Fibroblast of skin of right biceps (primary cell): ENCODE measurements around the gene ARHGAP44.

Experiments
- DNase-seq: peaks from one replicate; pipeline ENCODE4 v3.0.0-alpha.2; 2013

ARHGAP44 gene

DNA sequence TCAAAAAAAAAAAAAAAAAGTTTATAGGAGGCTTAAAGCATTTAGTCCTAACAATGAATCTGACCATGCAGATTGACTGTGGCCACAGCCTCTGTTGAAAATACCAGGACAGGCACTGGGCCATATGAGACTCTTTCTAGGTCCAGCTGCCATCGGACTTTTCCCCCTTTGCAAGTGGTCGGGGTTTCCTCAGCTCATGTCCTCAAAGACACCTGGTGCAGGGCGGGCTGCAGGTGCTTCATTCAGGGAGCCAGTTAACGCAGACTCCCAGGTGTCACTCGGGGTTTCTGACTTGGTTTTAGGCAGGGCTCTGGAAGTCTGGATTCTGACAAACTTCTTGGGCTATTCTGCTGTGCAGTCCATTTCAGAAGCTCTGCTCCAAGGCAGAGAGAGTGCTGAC is 207.6 kb downstream of the ARHGAP44 start:
- no peak for DNase-seq

- no peak for DNase-seq
These were observed 209.2 kb downstream of the ARHGAP44 start for GRCh38 chr17:12998461-12998860.

- DNase-seq = no peak
These were observed 209.6 kb downstream of the ARHGAP44 start for GRCh38 chr17:12998874-12999273.

- no peak for DNase-seq
These were observed 211.3 kb downstream of the ARHGAP44 start for GRCh38 chr17:13000561-13000960.

DNA sequence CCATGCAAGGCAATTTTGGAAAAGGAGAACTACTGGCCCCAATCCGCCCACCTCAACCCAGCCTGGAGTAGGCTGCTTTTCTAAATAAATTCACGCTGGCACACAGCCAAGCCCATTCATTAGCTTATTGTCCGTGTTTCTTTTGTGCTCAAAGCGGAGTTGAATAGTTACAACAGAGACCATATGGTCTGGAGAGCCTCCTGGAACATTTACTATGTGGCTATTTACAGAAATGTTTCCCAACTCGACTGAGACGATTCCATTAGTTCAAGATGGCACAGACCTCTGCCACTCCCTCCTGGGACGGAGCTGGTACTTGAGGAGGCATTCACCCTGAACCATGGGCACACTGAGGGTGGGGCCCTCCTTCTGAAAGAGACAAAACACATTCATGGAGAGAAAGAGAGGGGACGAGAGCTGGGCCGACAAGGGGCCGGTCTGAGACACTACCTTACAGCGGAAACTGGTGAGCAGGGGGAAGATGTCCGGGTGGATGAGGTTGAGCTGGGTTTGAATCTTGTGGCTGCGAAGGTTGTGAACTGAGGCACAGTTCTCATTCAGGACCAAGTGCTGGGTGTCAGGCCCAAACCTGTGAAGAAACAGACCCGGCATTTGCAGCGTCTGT is 212.8 kb downstream of the ARHGAP44 start:
- no peak for DNase-seq

DNA sequence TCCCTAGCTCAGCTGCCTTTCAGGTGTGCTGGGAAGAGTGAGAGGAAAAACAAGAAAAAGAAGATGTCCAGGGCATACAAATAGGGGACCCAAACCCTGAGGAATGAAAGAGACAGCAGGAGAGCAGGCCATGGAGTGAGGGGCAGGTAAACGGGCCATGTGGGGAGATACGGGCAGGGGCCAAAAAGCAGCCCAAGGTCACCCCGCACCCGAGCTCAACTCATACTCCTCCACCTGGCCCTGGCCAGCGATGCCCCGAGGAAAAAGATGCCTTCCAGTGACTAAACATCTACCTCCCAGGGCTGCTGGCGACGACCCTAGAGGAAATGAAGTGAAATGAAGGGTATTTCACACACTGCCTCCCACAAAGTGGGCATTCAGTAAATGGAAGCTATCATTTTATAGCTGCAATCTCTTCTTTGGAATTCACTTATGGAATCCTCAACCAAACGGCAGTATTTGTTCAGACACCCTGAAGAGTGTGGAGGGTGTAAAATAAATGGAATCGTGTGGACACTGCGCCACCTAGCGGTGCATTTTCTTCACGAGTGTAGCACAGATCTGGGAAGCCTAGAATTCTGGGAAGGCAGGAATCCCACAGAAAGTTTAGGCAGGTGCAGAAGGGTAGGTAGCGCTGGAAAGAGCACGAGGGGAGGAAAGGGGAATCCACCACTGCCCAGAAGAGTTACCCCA is 213.6 kb downstream of the ARHGAP44 start:
- DNase-seq = peak; percentile 72

DNA sequence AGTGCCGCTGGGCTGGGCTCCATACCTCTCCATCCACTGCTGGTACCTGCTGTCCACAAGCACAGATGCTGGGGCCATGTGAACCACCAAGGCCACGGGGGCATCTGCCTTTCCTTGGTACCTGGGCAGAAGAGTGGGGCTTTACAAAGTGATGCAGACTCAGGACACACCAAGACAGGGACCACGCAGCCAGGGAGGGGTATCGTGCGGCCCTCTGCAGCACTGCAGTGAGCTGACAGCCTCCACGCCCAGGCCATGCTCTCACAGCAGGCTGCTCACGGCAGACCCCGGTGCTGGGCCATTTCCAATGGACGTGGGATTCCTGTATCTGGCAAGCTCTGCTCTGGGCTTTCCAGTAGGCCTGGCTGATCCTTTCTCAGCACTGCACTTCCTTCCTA is 214.2 kb downstream of the ARHGAP44 start:
- DNase-seq = no peak

- no peak for DNase-seq
These were observed 214.6 kb downstream of the ARHGAP44 start for GRCh38 chr17:13003927-13004326.

DNA sequence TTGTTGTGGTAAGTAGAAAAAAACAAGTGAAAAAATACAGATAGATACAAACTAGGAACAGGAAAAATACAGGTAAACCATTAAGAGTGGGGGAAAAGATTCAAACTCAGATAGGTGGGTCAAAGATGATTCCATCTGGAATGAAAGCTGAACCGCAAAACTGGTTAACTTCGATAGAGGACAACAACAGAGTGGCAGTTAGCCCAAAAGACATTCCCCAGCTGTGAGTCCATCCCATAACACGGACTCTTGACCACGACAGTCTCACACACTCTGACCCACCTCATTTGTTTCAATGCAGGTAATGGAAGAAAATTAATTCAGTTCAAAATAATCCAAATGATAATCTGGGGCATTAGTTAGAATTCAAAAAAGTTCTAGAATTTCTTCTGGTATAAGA is 215.0 kb downstream of the ARHGAP44 start:
- no peak for DNase-seq

DNA sequence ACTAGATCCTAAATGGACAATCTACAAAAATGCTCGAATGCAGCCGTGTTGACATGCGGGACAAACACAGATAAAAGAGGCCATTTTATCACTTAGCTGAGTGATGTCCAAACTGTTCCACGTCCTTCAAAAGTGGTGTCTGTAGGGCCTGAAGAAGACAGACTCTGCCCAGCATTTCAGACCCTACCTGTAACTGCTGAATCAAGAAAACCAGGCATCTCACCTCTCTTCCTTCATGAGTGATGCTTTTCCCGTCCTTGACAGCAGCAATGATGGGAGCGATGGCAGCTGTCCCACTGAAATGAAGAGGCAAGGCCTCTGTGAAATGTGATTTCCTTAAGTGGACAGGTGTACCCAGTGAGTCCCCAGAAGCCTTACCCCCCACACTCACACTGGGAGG is 216.2 kb downstream of the ARHGAP44 start:
- DNase-seq = no peak

DNA sequence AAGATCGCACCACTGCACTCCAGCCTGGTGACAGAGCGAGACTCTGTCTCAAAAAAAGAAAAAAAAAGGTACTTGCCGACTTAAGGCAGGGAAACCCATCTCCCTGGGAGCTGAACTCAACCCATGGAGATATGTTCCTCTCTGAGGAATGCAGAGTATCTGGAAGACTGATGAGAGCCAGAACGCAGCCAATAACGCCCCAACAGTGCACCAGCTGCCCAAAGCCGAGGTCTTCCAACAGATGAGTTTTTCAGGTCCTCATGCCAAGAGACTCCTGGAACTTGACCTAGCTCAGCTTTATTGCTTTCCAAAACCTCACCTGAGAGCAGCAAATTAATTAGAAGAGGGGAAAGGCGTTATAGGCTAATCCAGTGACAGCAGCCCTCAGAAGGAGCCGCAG is 219.2 kb downstream of the ARHGAP44 start:
- no peak for DNase-seq

- no peak for DNase-seq
These were observed 221.7 kb downstream of the ARHGAP44 start for GRCh38 chr17:13010959-13011358.

GRCh38 chr17:13014801-13015200 is 225.5 kb downstream of the ARHGAP44 start:
- DNase-seq = no peak

DNA sequence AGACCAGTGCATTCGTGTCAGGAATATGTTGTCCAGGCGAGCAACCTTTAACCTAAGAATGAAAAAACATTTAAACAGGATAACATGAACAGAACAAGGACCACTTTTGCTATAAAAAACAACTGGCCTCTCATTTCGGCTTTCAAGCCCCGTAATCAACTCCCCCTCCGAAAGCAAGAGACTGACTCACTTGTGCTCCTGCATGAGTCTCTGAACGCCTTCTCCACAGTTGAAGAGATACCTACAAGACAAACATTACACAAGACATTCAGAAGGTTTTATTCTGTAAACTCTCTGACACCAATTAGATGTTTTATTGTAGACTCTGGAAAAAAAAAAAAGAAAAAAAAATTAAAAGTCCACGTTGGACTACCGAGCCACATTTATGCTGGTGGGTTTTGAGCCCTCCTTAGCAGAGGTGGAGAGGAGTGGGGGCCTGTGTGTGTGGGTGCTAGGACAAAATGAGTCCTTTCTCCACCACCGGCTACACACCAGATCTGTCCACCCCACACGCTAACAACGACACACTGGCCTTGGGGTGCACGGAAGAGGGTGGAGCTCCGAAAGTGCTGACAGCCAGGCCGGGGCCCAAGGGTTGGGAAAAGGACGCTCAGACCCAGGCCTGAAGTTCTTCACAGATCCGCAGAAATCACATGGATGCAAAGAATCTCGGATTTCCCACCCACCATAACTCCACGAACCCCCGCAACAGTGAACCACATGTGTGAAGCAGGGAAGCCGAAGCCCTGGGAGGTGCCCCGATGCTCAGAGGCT is 227.8 kb downstream of the ARHGAP44 start:
- DNase-seq = no peak

GRCh38 chr17:13017655-13018459 is 228.6 kb downstream of the ARHGAP44 start, which contains the start of gene ELAC2:
TSS of gene ELAC2 (minus strand) at chr17:13018027. CDS start at chr17:13017947, 80 bp downstream.
- DNase-seq = peak; percentile 99

DNA sequence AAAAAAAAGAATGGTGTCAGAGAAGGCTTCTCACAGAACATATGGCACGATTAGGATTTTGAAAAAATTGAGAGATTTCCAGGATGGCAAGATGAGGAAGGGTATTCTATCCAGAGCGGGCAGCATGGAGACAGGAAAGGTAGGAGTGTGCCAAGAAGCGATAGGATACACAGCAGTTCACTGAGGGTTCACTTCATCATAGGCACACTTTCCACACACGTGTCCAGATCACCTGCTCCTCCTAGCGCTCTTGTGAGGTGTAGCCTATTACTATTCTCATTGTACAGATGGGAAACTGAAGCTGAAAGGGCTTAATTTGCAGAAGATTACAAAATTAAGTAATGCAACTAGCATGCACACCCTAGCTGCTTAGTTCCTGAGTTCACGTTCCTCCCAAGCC is 234.7 kb downstream of the ARHGAP44 start:
- no peak for DNase-seq

GRCh38 chr17:13024526-13025257 is 235.4 kb downstream of the ARHGAP44 start:
- peak; percentile 54 for DNase-seq

- DNase-seq = no peak
These were observed 235.9 kb downstream of the ARHGAP44 start for GRCh38 chr17:13025258-13025627.

DNA sequence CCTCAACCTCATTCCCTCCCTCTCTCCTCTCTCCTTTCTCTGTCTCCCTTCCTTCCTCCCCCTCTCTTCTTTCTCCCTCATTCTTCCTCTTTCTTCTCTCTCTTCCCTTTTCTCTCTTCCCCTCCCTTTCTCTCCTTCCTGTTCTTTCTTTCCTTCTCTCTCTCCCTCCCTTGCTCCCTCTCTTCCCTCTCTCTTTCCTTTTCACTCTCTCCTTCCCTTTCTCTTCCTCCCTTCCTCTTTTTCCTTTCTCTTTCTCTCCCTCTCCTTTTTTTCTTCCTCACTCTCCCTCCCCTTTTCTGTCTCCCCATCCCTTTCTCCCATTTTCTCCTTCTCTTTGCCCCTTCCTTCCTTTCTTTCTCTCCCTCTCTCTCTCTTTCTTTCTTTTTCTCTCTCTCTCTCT is 236.4 kb downstream of the ARHGAP44 start:
- no peak for DNase-seq

- DNase-seq = peak; percentile 41
These were observed 237.9 kb downstream of the ARHGAP44 start for GRCh38 chr17:13027246-13027645.

- DNase-seq = no peak
These were observed 240.0 kb downstream of the ARHGAP44 start for GRCh38 chr17:13029340-13029739.

GRCh38 chr17:13030056-13030455 is 240.8 kb downstream of the ARHGAP44 start:
- no peak for DNase-seq
